WTC11 (cell line): ENCODE data around the gene PTPRO.

ENCODE experiments used
- CTCF ChIP-seq: fragments of 200-600 bp; IDR thresholded peaks from 2 replicates; pipeline ENCODE4 v1.8.0; 2022; ENCODE audit warnings: antibody characterized with exemption
- ELF4 ChIP-seq: sonication (generic); formaldehyde crosslinking; IDR thresholded peaks from 2 replicates; pipeline ENCODE4 v1.8.1; 2022; ENCODE audit warnings: low read depth, mild to moderate bottlenecking, moderate library complexity, missing genetic modification reagents
- NR3C1 ChIP-seq: sonication (generic); formaldehyde crosslinking; conservative IDR thresholded peaks from 2 replicates; pipeline ENCODE4 v1.8.1; 2023; ENCODE audit warnings: low read depth, mild to moderate bottlenecking, missing genetic modification reagents
- PREB ChIP-seq: sonication (generic); formaldehyde crosslinking; IDR thresholded peaks from 2 replicates; pipeline ENCODE4 v1.8.1; 2022; ENCODE audit warnings: mild to moderate bottlenecking, missing genetic modification reagents, moderate library complexity, borderline replicate concordance
- USF1 ChIP-seq: sonication (generic); formaldehyde crosslinking; IDR thresholded peaks from 2 replicates; pipeline ENCODE4 v1.8.0; 2022; ENCODE audit warnings: mild to moderate bottlenecking, missing genetic modification reagents
- ZNF263 ChIP-seq: sonication (generic); formaldehyde crosslinking; IDR thresholded peaks from 2 replicates; pipeline ENCODE4 v1.8.1; 2022; ENCODE audit warnings: low read depth, mild to moderate bottlenecking, moderate library complexity, missing genetic modification reagents
- ZNF423 ChIP-seq: fragments of 250-450 bp; sonication (Bioruptor Pico); IDR thresholded peaks from 2 replicates; pipeline ENCODE4 v2.1.2; 2022; ENCODE audit warnings: mild to moderate bottlenecking, moderate library complexity
- ZSCAN18 ChIP-seq: fragments of 250-450 bp; sonication (Bioruptor Pico); IDR thresholded peaks from 2 replicates; pipeline ENCODE4 v2.1.2; 2022; ENCODE audit warnings: mild to moderate bottlenecking, moderate library complexity

- TF ChIP-seq CTCF (no peak), ZSCAN18 (CRISPR knock-in tag) (no peak), ELF4 (CRISPR knock-in tag) (no peak), USF1 (CRISPR knock-in tag) (no peak), ZNF423 (no peak), PREB (CRISPR knock-in tag) (no peak), NR3C1 (no peak), ZNF263 (no peak)
These were observed 47.7 kb upstream of the PTPRO start for GRCh38 chr12:15274561-15274967.
